CD4-positive, alpha-beta T cell (primary cell): ENCODE measurements around the gene BMI1. TPM values are rescaled to one million over a fixed set of nuclear protein-coding genes. Genes with fewer than 3 reads are reported as not detected.

ENCODE experiments used
- ATAC-seq: fragments of 200-7000 bp; cut with Tn5 transposase; one replicate; pipeline ENCODE4 v1.10.0; 2022; ENCODE audit warnings: mild to moderate bottlenecking; ENCODE audit not compliant: poor library complexity
- CTCF ChIA-PET: fragments of 350-600 bp; sonication (Branson Sonifier 250); formaldehyde crosslinking; loops from one replicate; lab custom pipeline; 2021; ENCODE audit warnings: antibody characterized with exemption, inconsistent platforms; lab: Charles Lee
- POLR2A ChIA-PET: fragments of 350-600 bp; sonication (Branson Sonifier 250); formaldehyde crosslinking; loops from one replicate; lab custom pipeline; 2021; ENCODE audit warnings: antibody characterized with exemption, inconsistent platforms; lab: Charles Lee
- DNase-seq, 14 experiments: peaks; one replicate each; pipeline ENCODE4 v3.0.0-alpha.2; 2013 to 2020; ENCODE audit warnings: mixed read lengths in 2 of 14
- H3K27ac ChIP-seq, 2 donors: one replicate each; pipeline versions ENCODE4 v1.5.1 to v1.7.0; 2013; ENCODE audit warnings: low read length in 2 of 2, low read depth in 1 of 2, mild to moderate bottlenecking in 1 of 2
- H3K27me3 ChIP-seq, 2 experiments: 1 replicate in 1 of 2; 2 replicates in 1 of 2; pipeline versions ENCODE4 v1.6.1 to v1.7.0; 2013; ENCODE audit warnings: low read length in 2 of 2, control low read depth in 1 of 2, mild to moderate bottlenecking in 1 of 2, moderate library complexity in 1 of 2; ENCODE audit not compliant: insufficient read depth in 2 of 2, control insufficient read depth in 1 of 2
- H3K36me3 ChIP-seq: one replicate; pipeline ENCODE4 v1.6.1; 2013; ENCODE audit warnings: low read length, control low read depth; ENCODE audit not compliant: insufficient read depth
- H3K4me1 ChIP-seq: one replicate; pipeline ENCODE4 v1.6.1; 2013; ENCODE audit warnings: low read length, control low read depth; ENCODE audit not compliant: insufficient read depth
- H3K4me3 ChIP-seq: one replicate; pipeline ENCODE4 v1.5.1; 2013; ENCODE audit warnings: mild to moderate bottlenecking, low read length, moderate library complexity
- H3K9me3 ChIP-seq, 2 experiments: 1 replicate in 1 of 2; 2 replicates in 1 of 2; pipeline versions ENCODE4 v1.6.1 to v1.7.0; 2013; ENCODE audit warnings: low read length in 2 of 2, mild to moderate bottlenecking in 2 of 2, control low read depth in 1 of 2, moderate library complexity in 1 of 2; ENCODE audit not compliant: control insufficient read depth in 1 of 2, insufficient read depth in 1 of 2
- H3K27ac Mint-ChIP-seq: one replicate; pipeline ENCODE4 v1.8.0; 2020; ENCODE audit warnings: mixed read lengths
- H3K27me3 Mint-ChIP-seq: one replicate; pipeline ENCODE4 v1.8.0; 2021; ENCODE audit warnings: mixed read lengths
- H3K36me3 Mint-ChIP-seq: one replicate; pipeline ENCODE4 v1.8.0; 2021; ENCODE audit warnings: low read depth, mixed read lengths
- H3K4me1 Mint-ChIP-seq: one replicate; pipeline ENCODE4 v1.8.0; 2021; ENCODE audit warnings: low read depth, mixed read lengths
- H3K4me3 Mint-ChIP-seq: one replicate; pipeline ENCODE4 v1.8.0; 2020; ENCODE audit warnings: mild to moderate bottlenecking, mixed read lengths
- H3K9me3 Mint-ChIP-seq: one replicate; pipeline ENCODE4 v1.8.0; 2020; ENCODE audit warnings: mixed read lengths
- intact Hi-C, 2 experiments: fragments of 100-400 bp; cut with DNase I in 1 of 2; cut with micrococcal nuclease in 1 of 2; formaldehyde crosslinking; loops; one replicate each; pipeline versions ENCODE4 v1.15.1 to v1.9.0; 2023 to 2025; cut with DNase I, micrococcal nuclease
- total RNA-seq, 174 experiments: library from RNA in 2 of 174; stranded (reverse) in 2 of 174; gene quantifications; one replicate each; pipeline ENCODE4 v1.2.3 and lab custom pipeline; 2021 to 2026
- TF ChIP-seq, protein P1 (sequence below): fragments of 200-600 bp; IDR thresholded peaks from one replicate; pipeline ENCODE4 v1.8.0; 2022; ENCODE audit warnings: antibody characterized with exemption, mild to moderate bottlenecking

BMI1 gene
- total RNA-seq, 2 experiments from 2014 or later = 65.4 to 69.3 TPM

DNA sequence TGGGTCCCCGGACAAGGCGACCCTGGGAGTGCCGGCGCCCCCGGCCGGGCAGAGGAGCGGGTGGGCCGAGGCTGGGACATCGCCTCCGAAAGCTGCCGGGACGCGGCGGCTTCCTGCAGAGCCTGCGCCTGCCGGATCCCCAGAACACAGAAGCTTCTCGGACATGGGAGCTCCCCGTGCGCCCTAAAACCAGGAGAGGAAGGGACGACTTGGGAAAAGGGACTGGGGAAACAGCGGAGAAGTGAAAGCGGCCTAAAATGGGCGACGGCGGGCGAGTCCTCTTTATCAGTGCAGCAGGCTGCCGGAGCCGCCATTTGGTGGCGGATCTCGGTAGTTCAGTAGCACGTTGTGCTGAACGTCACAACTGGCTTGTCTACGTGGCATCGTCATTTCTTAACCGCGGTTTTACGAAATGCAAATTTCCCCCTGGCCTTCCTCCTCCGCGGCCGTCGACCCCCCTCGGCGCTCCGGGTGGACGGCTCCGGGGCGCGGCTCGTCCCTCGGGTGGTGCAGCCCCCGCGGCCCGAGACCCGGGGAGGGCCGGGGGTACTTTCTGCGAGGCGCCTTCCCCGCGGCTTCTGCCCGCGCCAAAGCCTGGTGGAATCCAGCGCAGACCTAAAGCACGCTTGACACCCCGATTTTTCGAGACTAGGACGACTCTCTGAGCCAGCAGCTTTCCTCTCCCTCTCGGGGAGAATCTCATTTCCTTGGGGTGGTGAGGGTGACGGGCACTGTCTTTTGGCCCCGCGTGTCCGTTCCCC, 14.5 kb downstream of the BMI1 start:
- CTCF ChIA-PET = no interaction called here

DNA sequence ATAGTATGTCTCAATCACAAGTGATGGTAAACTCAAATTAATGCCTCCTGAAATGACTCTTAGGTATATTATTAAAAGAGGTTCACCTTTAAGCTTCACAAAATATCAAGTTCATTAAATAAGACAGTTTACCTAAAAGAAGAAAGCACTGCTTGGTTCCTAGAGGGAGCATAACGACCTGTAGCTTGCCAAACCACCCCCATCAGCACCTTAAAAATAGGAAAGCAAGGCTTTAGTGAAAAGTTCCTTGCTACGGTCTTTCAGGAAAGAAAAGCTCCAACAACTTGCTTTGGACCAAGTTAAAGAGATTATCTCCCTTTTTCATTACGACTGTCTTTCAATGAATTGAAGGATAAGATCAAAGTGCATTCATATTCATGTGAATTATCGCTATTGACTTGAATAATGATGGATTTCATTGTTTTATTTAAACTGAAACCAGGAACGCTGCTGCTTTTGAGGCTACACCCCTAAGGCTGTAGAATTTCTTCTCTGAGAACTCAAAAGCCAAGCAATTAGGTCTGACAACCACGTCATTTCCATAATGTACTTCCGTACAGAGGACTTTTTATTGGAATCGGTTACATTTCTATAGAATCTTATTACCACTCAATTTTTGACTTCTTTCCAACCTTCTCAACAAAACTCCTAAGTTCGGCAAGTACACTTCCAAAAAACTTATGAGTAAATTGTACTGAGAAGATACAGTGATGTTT, 17.4 kb downstream of the BMI1 start:
- peaks cover 77% of the 10 kb centered on the region for H3K27me3 Mint-ChIP-seq
- Histone ChIP-seq H3K36me3 (no peaks in the 10 kb centered on the region), H3K4me1 (peaks cover 53% of the 10 kb centered on the region)

More for the DNA sequence above, 14.5 kb downstream of the BMI1 start:
- Histone ChIP-seq H3K9me3 (peaks cover 20 to 33% of the 10 kb centered on the region in 2 experiments), H3K27ac (peak overlapping the region in 1 of 2 donors; percentile 30), H3K4me3 (peak overlapping the region; percentile 52), H3K36me3 (no peaks in the 10 kb centered on the region), H3K4me1 (peaks cover 45% of the 10 kb centered on the region), H3K27me3 (peaks cover 35 to 64% of the 10 kb centered on the region in 2 experiments)
- intact Hi-C loops = loop anchor here in 1 of 2 experiments (1.0 kb wide), 1 partner anchor 11 kb away; no protein-coding TSS in a partner anchor
- Mint-ChIP-seq H3K4me3 (peak overlapping the region; percentile 93), H3K36me3 (peaks cover 23% of the 10 kb centered on the region), H3K4me1 (peaks cover 48% of the 10 kb centered on the region), H3K27ac (peak overlapping the region; percentile 96), H3K9me3 (peaks cover 7% of the 10 kb centered on the region), H3K27me3 (peaks cover 66% of the 10 kb centered on the region)
- ATAC-seq (peak; percentile 87), DNase-seq (peak in 13 of 14 experiments; percentile 46 to 93 (median 67))
- POLR2A ChIA-PET = no interaction called here
- TF ChIP-seq, protein P1, sequence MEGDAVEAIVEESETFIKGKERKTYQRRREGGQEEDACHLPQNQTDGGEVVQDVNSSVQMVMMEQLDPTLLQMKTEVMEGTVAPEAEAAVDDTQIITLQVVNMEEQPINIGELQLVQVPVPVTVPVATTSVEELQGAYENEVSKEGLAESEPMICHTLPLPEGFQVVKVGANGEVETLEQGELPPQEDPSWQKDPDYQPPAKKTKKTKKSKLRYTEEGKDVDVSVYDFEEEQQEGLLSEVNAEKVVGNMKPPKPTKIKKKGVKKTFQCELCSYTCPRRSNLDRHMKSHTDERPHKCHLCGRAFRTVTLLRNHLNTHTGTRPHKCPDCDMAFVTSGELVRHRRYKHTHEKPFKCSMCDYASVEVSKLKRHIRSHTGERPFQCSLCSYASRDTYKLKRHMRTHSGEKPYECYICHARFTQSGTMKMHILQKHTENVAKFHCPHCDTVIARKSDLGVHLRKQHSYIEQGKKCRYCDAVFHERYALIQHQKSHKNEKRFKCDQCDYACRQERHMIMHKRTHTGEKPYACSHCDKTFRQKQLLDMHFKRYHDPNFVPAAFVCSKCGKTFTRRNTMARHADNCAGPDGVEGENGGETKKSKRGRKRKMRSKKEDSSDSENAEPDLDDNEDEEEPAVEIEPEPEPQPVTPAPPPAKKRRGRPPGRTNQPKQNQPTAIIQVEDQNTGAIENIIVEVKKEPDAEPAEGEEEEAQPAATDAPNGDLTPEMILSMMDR = no peak

DNA sequence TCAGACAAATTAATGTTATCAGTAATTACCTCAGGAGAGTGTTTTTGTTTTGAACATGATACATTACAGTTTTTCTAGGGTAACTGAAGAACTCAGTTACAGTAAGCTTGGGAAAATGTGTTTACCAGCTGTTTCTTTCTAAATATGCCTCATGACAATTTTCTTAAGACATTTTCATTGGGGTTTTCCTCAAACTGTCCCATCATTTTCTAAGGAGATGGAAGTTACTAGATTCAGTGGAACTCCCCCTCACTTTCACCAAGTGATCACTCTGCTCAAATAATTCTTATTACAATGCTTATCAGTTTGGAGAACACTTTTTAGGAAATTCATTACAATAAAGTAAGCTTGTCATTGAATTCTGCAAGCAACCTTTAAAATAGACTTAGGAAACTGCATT, 18.0 kb downstream of the BMI1 start:
- no peak for ATAC-seq
- H3K4me1 ChIP-seq = peaks cover 47% of the 10 kb centered on the region
- ChIA-PET POLR2A (interaction anchor here (2.1 to 2.2 kb wide), 3 partner anchors 11 to 110 kb away, joined by 8 to 12 read pairs (median 8); no protein-coding TSS in a partner anchor), CTCF (interaction anchor here (0.8 kb wide), 1 partner anchor 160 kb away, joined by 3 read pairs; no protein-coding TSS in a partner anchor)
- no peak overlapping the region for H3K27ac ChIP-seq
- peaks cover 51 to 97% of the 10 kb centered on the region in 2 experiments for H3K27me3 ChIP-seq
- intact Hi-C loops = no loop called here
- no peak overlapping the region for H3K4me3 ChIP-seq
- Mint-ChIP-seq H3K27ac (peak overlapping the region; percentile 89), H3K4me3 (peak overlapping the region; percentile 58), H3K36me3 (peaks cover 10% of the 10 kb centered on the region), H3K9me3 (peaks cover 7% of the 10 kb centered on the region), H3K27me3 (peaks cover 77% of the 10 kb centered on the region), H3K4me1 (peaks cover 34% of the 10 kb centered on the region)
- TF ChIP-seq, protein P1 = no peak
- DNase-seq = no peak
- H3K36me3 ChIP-seq = no peaks in the 10 kb centered on the region
- peaks cover 34 to 35% of the 10 kb centered on the region in 2 experiments for H3K9me3 ChIP-seq

More for the DNA sequence above, 17.4 kb downstream of the BMI1 start:
- TF ChIP-seq, protein P1 = no peak
- Histone ChIP-seq H3K27ac (no peak overlapping the region), H3K27me3 (peaks cover 51 to 91% of the 10 kb centered on the region in 2 experiments), H3K9me3 (peaks cover 30 to 38% of the 10 kb centered on the region in 2 experiments), H3K4me3 (no peak overlapping the region)
- peaks cover 7% of the 10 kb centered on the region for H3K9me3 Mint-ChIP-seq
- peaks cover 39% of the 10 kb centered on the region for H3K4me1 Mint-ChIP-seq
- ChIA-PET CTCF (interaction anchor here (1.1 kb wide), 1 partner anchor 11 kb away, joined by 3 read pairs; no protein-coding TSS in a partner anchor), POLR2A (interaction anchor here (0.8 to 2.2 kb wide), 4 partner anchors 12 to 318 kb away, joined by 3 to 12 read pairs (median 7); partner anchors contain the start of gene BMI1)
- ATAC-seq = no peak
- peak overlapping the region; percentile 58 for H3K4me3 Mint-ChIP-seq
- peak overlapping the region; percentile 89 for H3K27ac Mint-ChIP-seq
- no peak for DNase-seq
- intact Hi-C loops = no loop called here
- H3K36me3 Mint-ChIP-seq = peaks cover 12% of the 10 kb centered on the region
